K562 (cell line): ENCODE measurements around the gene ACBD5. TPM values are rescaled to one million over a fixed set of nuclear protein-coding genes. Genes with fewer than 3 reads are reported as not detected.
A peak's percentile ranks its signal among the peaks of the same experiment; 100 is the strongest.

ENCODE experiments used
- E2F6 ChIP-seq, 2 experiments: IDR thresholded peaks; 2 replicates each; pipeline ENCODE4 v1.6.1; 2011; ENCODE audit warnings: borderline replicate concordance in 1 of 2, control low read depth in 1 of 2, low read depth in 1 of 2, low read length in 1 of 2, mild to moderate bottlenecking in 1 of 2, mixed read lengths in 1 of 2, moderate library complexity in 1 of 2; ENCODE audit not compliant: insufficient read depth in 1 of 2, insufficient read length in 1 of 2, poor library complexity in 1 of 2, severe bottlenecking in 1 of 2; ENCODE audit errors: extremely low read depth in 1 of 2
- ETV6 ChIP-seq, 3 experiments: fragments of 150-350 bp in 1 of 3; sonication (generic) in 1 of 3; formaldehyde crosslinking in 1 of 3; IDR thresholded peaks; 2 replicates each; pipeline versions ENCODE4 v1.6.1 to v1.8.0; 2014 to 2022; ENCODE audit warnings: borderline replicate concordance in 2 of 3, low read depth in 2 of 3, antibody characterized with exemption in 1 of 3, low read length in 1 of 3, mild to moderate bottlenecking in 1 of 3, missing genetic modification reagents in 1 of 3
- FIP1L1 ChIP-seq: fragments of 200-400 bp; formaldehyde crosslinking; IDR thresholded peaks from 2 replicates; pipeline ENCODE4 v1.6.1; 2018; ENCODE audit warnings: mild to moderate bottlenecking, low read depth, low read length; ENCODE audit not compliant: poor library complexity, severe bottlenecking
- FOXJ3 ChIP-seq: sonication (generic); formaldehyde crosslinking; IDR thresholded peaks from 2 replicates; pipeline ENCODE4 v1.4.0; 2020; ENCODE audit warnings: mild to moderate bottlenecking, missing genetic modification reagents
- HDAC2 ChIP-seq: fragments of 450-650 bp; IDR thresholded peaks from 2 replicates; pipeline ENCODE4 v1.6.1; 2016; ENCODE audit warnings: mild to moderate bottlenecking
- HMG20B ChIP-seq: fragments of 250-450 bp; sonication (Bioruptor Pico); IDR thresholded peaks from 2 replicates; pipeline ENCODE4 v1.5.0; 2021; ENCODE audit warnings: mild to moderate bottlenecking
- HMGXB4 ChIP-seq: sonication (generic); formaldehyde crosslinking; IDR thresholded peaks from 2 replicates; pipeline ENCODE4 v1.8.1; 2023; ENCODE audit warnings: mild to moderate bottlenecking, missing genetic modification reagents
- MTA1 ChIP-seq: fragments of 450-650 bp; IDR thresholded peaks from 2 replicates; pipeline ENCODE4 v1.6.1; 2017; ENCODE audit warnings: borderline replicate concordance
- NONO ChIP-seq, 2 experiments: fragments of 200-400 bp in 1 of 2; fragments of 450-650 bp in 1 of 2; formaldehyde crosslinking in 1 of 2; IDR thresholded peaks; 2 replicates each; pipeline ENCODE4 v1.6.1; 2017; ENCODE audit warnings: low read depth in 2 of 2, mild to moderate bottlenecking in 2 of 2, moderate library complexity in 2 of 2, low read length in 1 of 2
- NR1H2 ChIP-seq: sonication (generic); formaldehyde crosslinking; IDR thresholded peaks from 2 replicates; pipeline ENCODE4 v1.4.0; 2020; ENCODE audit warnings: mild to moderate bottlenecking, missing genetic modification reagents
- PML ChIP-seq: IDR thresholded peaks from 2 replicates; pipeline ENCODE4 v1.6.1; 2012; ENCODE audit warnings: low read length, inconsistent platforms
- POLR2G ChIP-seq: fragments of 200-400 bp; formaldehyde crosslinking; IDR thresholded peaks from 2 replicates; pipeline ENCODE4 v1.6.1; 2017; ENCODE audit warnings: low read depth, mild to moderate bottlenecking, antibody characterized with exemption, low read length, moderate library complexity
- PTRF ChIP-seq: fragments of 450-650 bp; IDR thresholded peaks from 2 replicates; pipeline ENCODE4 v1.6.1; 2016; ENCODE audit warnings: mild to moderate bottlenecking, missing genetic modification characterization, missing compliant biosample characterization
- SIRT6 ChIP-seq: IDR thresholded peaks from one replicate; pipeline ENCODE4 v1.6.1; 2012; ENCODE audit warnings: low read depth, mild to moderate bottlenecking, control low read depth, inconsistent platforms, low read length, moderate library complexity
- TGIF2 ChIP-seq: sonication (generic); formaldehyde crosslinking; IDR thresholded peaks from 2 replicates; pipeline ENCODE4 v1.8.1; 2022; ENCODE audit warnings: mild to moderate bottlenecking, missing genetic modification reagents, moderate library complexity
- TRIM28 ChIP-seq: fragments of 450-650 bp; IDR thresholded peaks from 2 replicates; pipeline ENCODE4 v1.6.1; 2017
- polyA plus RNA-seq, 8 experiments: library from polyadenylated mRNA; depleted of rRNA in 4 of 8; stranded (reverse) in 5 of 8; unstranded in 3 of 8; fragments of >200 nt; fragmentation: Nextera tagmentation in 2 of 8; fragmentation: Illumina TruSeq in 1 of 8; extraction: Ambion mirVana in 2 of 8; extraction: Trizol in 1 of 8; gene quantifications; 2 replicates each; pipeline versions ENCODE4 v1.2.1 to v1.2.3, GENCODE V29; 2011 to 2014; ENCODE audit warnings: inconsistent platforms in 1 of 8, missing spikeins in 1 of 8
- total RNA-seq, 7 experiments: library from RNA; depleted of rRNA in 6 of 7; stranded (reverse); fragments of >200 nt in 6 of 7; fragmentation: Illumina TruSeq in 2 of 7; extraction: Trizol in 2 of 7; gene quantifications; 2 replicates each; pipeline versions ENCODE4 v1.2.1 to v1.2.3, GENCODE V29; 2011 to 2021; ENCODE audit warnings: low replicate concordance in 1 of 7
- TF ChIP-seq, protein P1 (sequence below): fragments of 250-450 bp; sonication (Bioruptor Pico); IDR thresholded peaks from 2 replicates; pipeline ENCODE4 v1.8.0; 2021; ENCODE audit warnings: moderate library complexity, mild to moderate bottlenecking, inconsistent platforms
- TF ChIP-seq, protein P2 (sequence below): fragments of 250-450 bp; sonication (Bioruptor Pico); IDR thresholded peaks from 2 replicates; pipeline ENCODE4 v1.4.0; 2020

ACBD5 gene
- total and polyA plus RNA-seq, 9 of the 15 experiments (the other 6 are each of a cell fraction or from before 2014, with no cell fraction given), result 1.5 to 10.3 (median 7.8) TPM

DNA sequence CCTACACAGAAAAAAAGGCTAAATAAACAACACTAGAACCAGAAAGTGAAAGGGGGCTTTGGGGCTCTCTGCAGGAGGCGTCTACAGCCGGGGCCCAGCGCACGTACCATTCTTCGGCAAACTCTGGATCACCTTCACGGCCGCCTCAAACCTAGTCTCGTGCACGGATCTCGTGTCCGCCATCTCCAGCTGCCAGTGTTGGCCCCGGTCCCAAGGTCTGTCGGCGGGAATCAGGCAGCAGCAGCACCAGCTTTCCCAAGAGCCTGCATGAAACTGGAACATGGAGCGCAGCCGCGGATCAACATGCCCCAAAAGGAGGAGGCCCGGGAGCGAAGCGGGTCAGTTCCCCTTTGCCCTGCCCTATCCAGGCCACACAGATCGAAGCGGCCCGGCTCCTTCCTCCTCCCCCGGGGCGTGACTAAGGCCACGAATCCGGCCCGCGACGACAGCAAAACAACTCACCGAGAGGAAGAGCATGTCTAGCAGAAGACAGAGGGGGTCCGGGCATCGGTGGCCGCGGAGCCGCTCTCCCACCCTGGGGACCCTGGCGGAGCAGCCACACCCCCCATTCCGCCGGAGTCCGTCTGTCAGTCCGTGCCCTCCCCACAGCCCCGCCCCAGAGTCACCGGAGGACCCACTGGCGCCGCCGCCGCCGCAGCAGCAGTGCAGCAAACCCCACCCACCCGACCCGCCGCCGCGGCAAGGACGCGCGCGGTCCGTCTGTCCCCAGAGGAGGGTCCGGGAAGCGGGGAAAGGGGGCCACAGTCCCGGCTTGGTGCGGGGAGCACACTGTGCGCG is at the start of gene ACBD5 (continued):
- no peak for TF ChIP-seq HMG20B (CRISPR knock-in tag)
- peak; percentile 67; the same call in 1 of the 2 replicates for TF ChIP-seq HDAC2
- peak; percentile 87 for TF ChIP-seq POLR2G
- 0 out of 2 replicates have a peak, but pooled peaks have one; percentile 44 for TF ChIP-seq MTA1
- TF ChIP-seq, protein P1, sequence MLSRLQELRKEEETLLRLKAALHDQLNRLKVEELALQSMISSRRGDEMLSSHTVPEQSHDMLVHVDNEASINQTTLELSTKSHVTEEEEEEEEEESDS (CRISPR knock-in tag), result no peak
- TF ChIP-seq, protein P2, sequence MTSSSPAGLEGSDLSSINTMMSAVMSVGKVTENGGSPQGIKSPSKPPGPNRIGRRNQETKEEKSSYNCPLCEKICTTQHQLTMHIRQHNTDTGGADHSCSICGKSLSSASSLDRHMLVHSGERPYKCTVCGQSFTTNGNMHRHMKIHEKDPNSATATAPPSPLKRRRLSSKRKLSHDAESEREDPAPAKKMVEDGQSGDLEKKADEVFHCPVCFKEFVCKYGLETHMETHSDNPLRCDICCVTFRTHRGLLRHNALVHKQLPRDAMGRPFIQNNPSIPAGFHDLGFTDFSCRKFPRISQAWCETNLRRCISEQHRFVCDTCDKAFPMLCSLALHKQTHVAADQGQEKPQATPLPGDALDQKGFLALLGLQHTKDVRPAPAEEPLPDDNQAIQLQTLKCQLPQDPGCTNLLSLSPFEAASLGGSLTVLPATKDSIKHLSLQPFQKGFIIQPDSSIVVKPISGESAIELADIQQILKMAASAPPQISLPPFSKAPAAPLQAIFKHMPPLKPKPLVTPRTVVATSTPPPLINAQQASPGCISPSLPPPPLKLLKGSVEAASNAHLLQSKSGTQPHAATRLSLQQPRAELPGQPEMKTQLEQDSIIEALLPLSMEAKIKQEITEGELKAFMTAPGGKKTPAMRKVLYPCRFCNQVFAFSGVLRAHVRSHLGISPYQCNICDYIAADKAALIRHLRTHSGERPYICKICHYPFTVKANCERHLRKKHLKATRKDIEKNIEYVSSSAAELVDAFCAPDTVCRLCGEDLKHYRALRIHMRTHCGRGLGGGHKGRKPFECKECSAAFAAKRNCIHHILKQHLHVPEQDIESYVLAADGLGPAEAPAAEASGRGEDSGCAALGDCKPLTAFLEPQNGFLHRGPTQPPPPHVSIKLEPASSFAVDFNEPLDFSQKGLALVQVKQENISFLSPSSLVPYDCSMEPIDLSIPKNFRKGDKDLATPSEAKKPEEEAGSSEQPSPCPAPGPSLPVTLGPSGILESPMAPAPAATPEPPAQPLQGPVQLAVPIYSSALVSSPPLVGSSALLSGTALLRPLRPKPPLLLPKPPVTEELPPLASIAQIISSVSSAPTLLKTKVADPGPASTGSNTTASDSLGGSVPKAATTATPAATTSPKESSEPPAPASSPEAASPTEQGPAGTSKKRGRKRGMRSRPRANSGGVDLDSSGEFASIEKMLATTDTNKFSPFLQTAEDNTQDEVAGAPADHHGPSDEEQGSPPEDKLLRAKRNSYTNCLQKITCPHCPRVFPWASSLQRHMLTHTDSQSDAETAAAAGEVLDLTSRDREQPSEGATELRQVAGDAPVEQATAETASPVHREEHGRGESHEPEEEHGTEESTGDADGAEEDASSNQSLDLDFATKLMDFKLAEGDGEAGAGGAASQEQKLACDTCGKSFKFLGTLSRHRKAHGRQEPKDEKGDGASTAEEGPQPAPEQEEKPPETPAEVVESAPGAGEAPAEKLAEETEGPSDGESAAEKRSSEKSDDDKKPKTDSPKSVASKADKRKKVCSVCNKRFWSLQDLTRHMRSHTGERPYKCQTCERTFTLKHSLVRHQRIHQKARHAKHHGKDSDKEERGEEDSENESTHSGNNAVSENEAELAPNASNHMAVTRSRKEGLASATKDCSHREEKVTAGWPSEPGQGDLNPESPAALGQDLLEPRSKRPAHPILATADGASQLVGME (CRISPR knock-in tag), result no peak
- TF ChIP-seq PTRF, result no peak
- no peak for TF ChIP-seq SIRT6
- no peak for TF ChIP-seq HMGXB4 (CRISPR knock-in tag)
- TF ChIP-seq FIP1L1, result no peak
- no peak for TF ChIP-seq FOXJ3 (CRISPR knock-in tag)
- no peak for TF ChIP-seq NONO (IDR thresholded peaks at IDR 0.05; ENCODE audit: low read depth in 2 of 2, low read length in 1 of 2)
- no peak; a peak in 1 of 4 replicates for TF ChIP-seq ETV6 (IDR thresholded peaks at IDR 0.05; ENCODE audit: borderline replicate concordance in 1 of 2, low read depth in 2 of 2, low read length in 1 of 2)
- peak; percentile 83; the same call in 1 of the 2 replicates for TF ChIP-seq ETV6 (CRISPR knock-in tag; IDR thresholded peaks at IDR 0.05; ENCODE audit: borderline replicate concordance)
- TF ChIP-seq TGIF2 (CRISPR knock-in tag), result 0 out of 2 replicates have a peak, but pooled peaks have one; percentile 31
- no peak for TF ChIP-seq TRIM28
- TF ChIP-seq PML, result no peak
- TF ChIP-seq NR1H2 (CRISPR knock-in tag), result no peak
- peak in 1 of 2 experiments; percentile 76 for TF ChIP-seq E2F6 (IDR thresholded peaks at IDR 0.05; ENCODE audit: borderline replicate concordance in 1 of 2, extremely low read depth in 1 of 2, insufficient read depth in 1 of 2, insufficient read length in 1 of 2, low read depth in 1 of 2, low read length in 1 of 2, poor library complexity in 1 of 2, severe bottlenecking in 1 of 2)
